Ovary (tissue), 3 donors: ENCODE results near the gene SLC6A6.

Experiments used
- CTCF ChIP-seq, 3 donors: fragments of 450-650 bp in 2 of 3; fragments of 200-600 bp in 1 of 3; IDR thresholded peaks; one replicate each; pipeline versions ENCODE4 v1.5.1 to v1.8.0; 2016 to 2022; ENCODE audit warnings: antibody characterized with exemption in 3 of 3, mild to moderate bottlenecking in 1 of 3
- EP300 ChIP-seq: sonication (generic); formaldehyde crosslinking; IDR thresholded peaks from one replicate; pipeline ENCODE4 v1.6.1; 2017; ENCODE audit warnings: antibody characterized with exemption
- POLR2A ChIP-seq: fragments of 450-650 bp; IDR thresholded peaks from one replicate; pipeline ENCODE4 v1.6.1; 2017; ENCODE audit warnings: antibody characterized with exemption, mild to moderate bottlenecking, moderate library complexity
- donor health status: DM: no; HTN: no; CAD: no.

- TF ChIP-seq POLR2A (no peak), CTCF (IDR thresholded peaks at IDR 0.05) (no peak), EP300 (no peak)
These were observed 9.5 kb upstream of the SLC6A6 start for GRCh38 chr3:14392803-14393319.
